K562 (cell line): ENCODE results near the gene CHRNB1. TPM values are rescaled to one million over a fixed set of nuclear protein-coding genes. Genes with fewer than 3 reads are reported as not detected.
A peak's percentile ranks its signal among the peaks of the same experiment; 100 is the strongest.

Experiments
- ATAC-seq: fragments of 200-7000 bp; cut with Tn5 transposase; 3 replicates; pipeline ENCODE4 v1.9.1; 2020; ENCODE audit warnings: moderate library complexity
- BruUV-seq: library from RNA; stranded (reverse); fragments of 400-500 nt; replicated peaks from 2 replicates; lab custom pipeline; 2021; lab: Mats Ljungman, UMichigan
- CTCF ChIA-PET: fragments of 300-600 bp; formaldehyde crosslinking; extraction: SDS; loops from one replicate; lab custom pipeline; 2021; ENCODE audit warnings: low intra/inter-chr PET ratio; lab: Yijun Ruan, JAX
- POLR2A ChIA-PET: fragments of 300-600, 350-650 bp; sonication (Branson Sonifier 250); formaldehyde crosslinking; extraction: SDS; loops from one replicate; lab custom pipeline; 2021; ENCODE audit warnings: antibody characterized with exemption, inconsistent platforms; lab: Yijun Ruan, JAX
- DNase-seq, 4 experiments: peaks; one replicate each; pipeline versions ENCODE4 v3.0.0 to v3.0.0-alpha.2; 2011 to 2018; ENCODE audit warnings: low spot score in 3 of 4, mixed read lengths in 3 of 4; ENCODE audit errors: extremely low read depth in 1 of 4
- FAIRE-seq: peaks from 2 replicates; lab custom pipeline; 2011; peaks lifted over from hg19 to GRCh38; lab: Jason Lieb, UNC
- H2AFZ ChIP-seq: 2 replicates; pipeline ENCODE4 v1.6.0; 2011; ENCODE audit warnings: low read depth, low read length, control low read depth, inconsistent platforms
- H3K27ac ChIP-seq: fragments of 200-600 bp; 3 replicates; pipeline ENCODE4 v1.8.0; 2011; ENCODE audit warnings: low read depth, mild to moderate bottlenecking, control low read depth, inconsistent platforms, low read length, moderate library complexity, mixed read lengths; ENCODE audit errors: extremely low read depth
- H3K27me3 ChIP-seq, 2 experiments: fragments of 300-600 bp in 1 of 2; 2 replicates in 1 of 2; 3 replicates in 1 of 2; pipeline versions ENCODE4 v1.6.0 to v1.8.0; 2011; ENCODE audit warnings: inconsistent platforms in 2 of 2, low read length in 2 of 2, mild to moderate bottlenecking in 1 of 2, mixed read lengths in 1 of 2, moderate library complexity in 1 of 2; ENCODE audit not compliant: control insufficient read depth in 2 of 2, insufficient read depth in 2 of 2
- H3K36me3 ChIP-seq: fragments of 300-600 bp; 3 replicates; pipeline ENCODE4 v1.8.0; 2011; ENCODE audit warnings: mild to moderate bottlenecking, low read length, inconsistent platforms; ENCODE audit not compliant: control insufficient read depth, insufficient read depth
- H3K4me1 ChIP-seq, 2 experiments: fragments of 200-600 bp in 1 of 2; replicated peaks in 1 of 2; 2 replicates in 1 of 2; 3 replicates in 1 of 2; pipeline versions ENCODE4 v1.5.1 to v1.8.0; 2011; ENCODE audit warnings: inconsistent platforms in 2 of 2, low read length in 2 of 2, mild to moderate bottlenecking in 1 of 2, mixed read lengths in 1 of 2, moderate library complexity in 1 of 2; ENCODE audit not compliant: control insufficient read depth in 2 of 2, insufficient read depth in 2 of 2
- H3K4me2 ChIP-seq: 2 replicates; pipeline ENCODE4 v1.6.1; 2011; ENCODE audit warnings: low read length, control low read depth, inconsistent platforms, mixed read lengths; ENCODE audit not compliant: insufficient read depth
- H3K4me3 ChIP-seq: fragments of 200-600 bp; sonication (generic), shearing (Covaris generic); 2 replicates; pipeline ENCODE4 v1.5.1; 2016; ENCODE audit warnings: control low read depth, inconsistent platforms
- H3K79me2 ChIP-seq: fragments of 200-600 bp; 3 replicates; pipeline ENCODE4 v1.8.0; 2011; ENCODE audit warnings: low read length, inconsistent platforms; ENCODE audit not compliant: control insufficient read depth, insufficient read depth
- H3K9ac ChIP-seq, 2 experiments: 2 replicates each; pipeline versions ENCODE4 v1.6.0 to v1.6.1; 2011; ENCODE audit warnings: low read depth in 2 of 2, low read length in 2 of 2, control low read depth in 1 of 2, inconsistent platforms in 1 of 2, mild to moderate bottlenecking in 1 of 2, mixed read lengths in 1 of 2; ENCODE audit not compliant: insufficient read depth in 1 of 2
- H3K9me1 ChIP-seq: one replicate; pipeline ENCODE4 v1.6.0; 2011; ENCODE audit warnings: inconsistent platforms, mild to moderate bottlenecking, low read length, moderate library complexity; ENCODE audit not compliant: control insufficient read depth, insufficient read depth
- H3K9me3 ChIP-seq: replicated peaks from 2 replicates; pipeline ENCODE4 v1.5.1; 2011; ENCODE audit warnings: low read depth, low read length, inconsistent platforms; ENCODE audit not compliant: control insufficient read depth, insufficient read depth
- H4K20me1 ChIP-seq: replicated peaks from 2 replicates; pipeline ENCODE4 v1.6.1; 2011; ENCODE audit warnings: low read length, inconsistent platforms, mixed read lengths; ENCODE audit not compliant: control insufficient read depth, insufficient read depth
- CTBP1 ChIP-seq: fragments of 450-650 bp; IDR thresholded peaks from 2 replicates; pipeline ENCODE4 v1.6.1; 2016; ENCODE audit warnings: borderline replicate concordance
- CXXC5 ChIP-seq: fragments of 250-450 bp; sonication (Bioruptor Pico); IDR thresholded peaks from 2 replicates; pipeline ENCODE4 v1.8.0; 2022; ENCODE audit warnings: inconsistent platforms, mild to moderate bottlenecking, moderate library complexity
- EGR1 ChIP-seq: fragments of 450-650 bp; conservative IDR thresholded peaks from 2 replicates; pipeline ENCODE4 v1.6.1; 2017; ENCODE audit warnings: mild to moderate bottlenecking
- HOXB6 ChIP-seq: fragments of 250-450 bp; sonication (Bioruptor Pico); IDR thresholded peaks from 2 replicates; pipeline ENCODE4 v1.5.1; 2022; ENCODE audit warnings: mild to moderate bottlenecking, borderline replicate concordance
- PCBP2 ChIP-seq: fragments of 200-400 bp; formaldehyde crosslinking; IDR thresholded peaks from 2 replicates; pipeline ENCODE4 v1.6.1; 2018; ENCODE audit warnings: low read length, low read depth, mild to moderate bottlenecking, moderate library complexity; ENCODE audit not compliant: poor library complexity, severe bottlenecking
- PHF8 ChIP-seq: fragments of 200-600 bp; sonication (generic); IDR thresholded peaks from 2 replicates; pipeline ENCODE4 v1.6.1; 2012; ENCODE audit warnings: mixed run types, mild to moderate bottlenecking, inconsistent platforms, low read length, moderate library complexity, borderline replicate concordance
- POLR2G ChIP-seq: fragments of 200-400 bp; formaldehyde crosslinking; IDR thresholded peaks from 2 replicates; pipeline ENCODE4 v1.6.1; 2017; ENCODE audit warnings: low read depth, mild to moderate bottlenecking, antibody characterized with exemption, low read length, moderate library complexity
- PYGO2 ChIP-seq: fragments of 450-650 bp; IDR thresholded peaks from 2 replicates; pipeline ENCODE4 v1.6.1; 2016; ENCODE audit warnings: mild to moderate bottlenecking, missing genetic modification characterization, moderate library complexity, missing compliant biosample characterization
- SPI1 ChIP-seq: IDR thresholded peaks from 2 replicates; pipeline ENCODE4 v1.6.1; 2011; ENCODE audit warnings: low read depth, low read length, control low read depth, borderline replicate concordance
- ZNF316 ChIP-seq: fragments of 450-650 bp; IDR thresholded peaks from 2 replicates; pipeline ENCODE4 v1.6.1; 2016
- ZNF778 ChIP-seq: fragments of 450-650 bp; formaldehyde crosslinking; IDR thresholded peaks from 2 replicates; pipeline ENCODE4 v1.4.0; 2020; ENCODE audit warnings: mild to moderate bottlenecking, moderate library complexity
- WGBS: fragments of 100-300 bp; shearing (Covaris generic); methylation state at CpG from one replicate; pipeline ENCODE4 v1.1.6; 2016; ENCODE audit warnings: low coverage, mixed read lengths; ENCODE audit not compliant: insufficient coverage; ENCODE audit errors: missing lambda C conversion rate; 5-methylcytosine and 5-hydroxymethylcytosine counted together
- in situ Hi-C: fragments of 300-500 bp; cut with MboI; formaldehyde crosslinking; loops from 4 replicates; pipeline ENCODE4 v1.15.0; 2018; ENCODE audit warnings: inconsistent platforms, mixed read lengths
- intact Hi-C: fragments of 100-400 bp; cut with micrococcal nuclease; formaldehyde crosslinking; loops from 2 replicates; pipeline ENCODE4 v1.14.2; 2022
- polyA plus RNA-seq, 8 experiments: library from polyadenylated mRNA; depleted of rRNA in 4 of 8; stranded (reverse) in 5 of 8; unstranded in 3 of 8; fragments of >200 nt; fragmentation: Nextera tagmentation in 2 of 8; fragmentation: Illumina TruSeq in 1 of 8; extraction: Ambion mirVana in 2 of 8; extraction: Trizol in 1 of 8; gene quantifications; 2 replicates each; pipeline versions ENCODE4 v1.2.1 to v1.2.3, GENCODE V29; 2011 to 2014; ENCODE audit warnings: inconsistent platforms in 1 of 8, missing spikeins in 1 of 8
- total RNA-seq, 7 experiments: library from RNA; depleted of rRNA in 6 of 7; stranded (reverse); fragments of >200 nt in 6 of 7; fragmentation: Illumina TruSeq in 2 of 7; extraction: Trizol in 2 of 7; gene quantifications; 2 replicates each; pipeline versions ENCODE4 v1.2.1 to v1.2.3, GENCODE V29; 2011 to 2021; ENCODE audit warnings: low replicate concordance in 1 of 7
- TF ChIP-seq, protein P1 (sequence below): sonication (generic); formaldehyde crosslinking; IDR thresholded peaks from 2 replicates; pipeline ENCODE4 v1.8.1; 2023; ENCODE audit warnings: mild to moderate bottlenecking, missing genetic modification reagents
- TF ChIP-seq, protein P2 (sequence below): fragments of 200-800 bp; sonication (Bioruptor generic); IDR thresholded peaks from 2 replicates; pipeline ENCODE4 v1.6.1; 2017; ENCODE audit warnings: missing genetic modification characterization, missing compliant biosample characterization
- TF ChIP-seq, protein P3 (sequence below), 2 experiments: IDR thresholded peaks; 2 replicates each; pipeline ENCODE4 v1.6.1; 2012; ENCODE audit warnings: improper control_type of control experiment in 2 of 2, low read depth in 2 of 2, low read length in 2 of 2, borderline replicate concordance in 1 of 2

Gene CHRNB1
- total and polyA plus RNA-seq, 9 of the 15 experiments (the other 6 are each of a cell fraction or from before 2014, with no cell fraction given) = 4.7 to 12.3 (median 6.8) TPM

DNA sequence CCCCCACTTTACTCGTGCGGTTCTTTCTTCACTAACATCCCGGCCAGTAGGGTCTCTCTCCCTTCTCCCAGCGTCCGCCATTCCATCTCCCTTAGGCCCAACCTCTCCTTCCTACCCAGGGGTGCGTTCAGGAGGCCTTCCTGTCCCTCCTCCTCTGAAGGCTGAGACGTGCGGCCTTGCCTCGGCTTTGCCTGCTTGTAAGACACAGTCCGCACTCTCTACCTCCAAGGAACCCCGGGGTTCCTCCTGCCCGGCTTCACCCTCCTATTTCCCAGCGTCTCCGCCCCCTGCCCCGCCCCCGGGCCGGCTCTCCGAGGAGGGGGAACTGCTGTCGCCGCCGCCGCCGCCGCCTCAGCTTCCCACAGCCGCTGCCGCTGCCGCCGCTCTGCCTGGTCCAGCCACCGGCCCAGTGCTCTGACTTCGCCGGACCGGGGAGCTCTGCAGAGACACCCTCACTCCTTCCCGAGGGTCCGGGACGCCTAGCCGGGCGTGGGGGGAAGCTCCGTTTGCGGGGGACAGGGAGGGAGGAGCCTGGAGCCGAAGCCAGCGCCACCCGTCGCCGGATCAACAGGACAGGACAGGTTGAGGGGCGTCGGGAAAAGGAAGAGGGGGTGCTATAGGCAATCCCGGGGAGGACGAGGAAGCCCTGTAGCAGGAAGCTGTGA is 6.8 kb upstream of the CHRNB1 start:
- Histone ChIP-seq H4K20me1 (no peaks in the 10 kb centered on the region), H3K79me2 (peaks cover 7% of the 10 kb centered on the region; the same call in 2 of the 3 replicates), H3K9ac (peak overlapping the region; percentile 68 to 92; a peak in 3 of 4 replicates), H3K4me1 (peaks cover 20 to 69% of the 10 kb centered on the region in 2 experiments; a peak in 4 of 5 replicates), H3K27me3 (no peaks in the 10 kb centered on the region), H3K9me1 (peaks cover 3% of the 10 kb centered on the region), H3K27ac (peak overlapping the region; percentile 62; the same call in 1 of the 3 replicates), H3K9me3 (no peaks in the 10 kb centered on the region), H3K36me3 (no peaks in the 10 kb centered on the region), H2AFZ (peak overlapping the region; percentile 89), H3K4me3 (peak overlapping the region; percentile 52), H3K4me2 (peak overlapping the region; percentile 76)
- BruUV-seq = no TSS peak
- ChIA-PET CTCF (no interaction called here), POLR2A (interaction anchor here (1.0 to 4.2 kb wide), 3 partner anchors 16 to 85 kb away, joined by 3 to 21 read pairs (median 3); partner anchors contain the start of gene POLR2A)
- peak; percentile 64 for ATAC-seq
- intact Hi-C loops = loop anchor here (5.0 kb wide), 2 partner anchors 36 to 44 kb away; partner anchors contain the start of genes POLR2A, SLC35G6 and TMEM256
- in situ Hi-C loops = no loop called here
- no peak for FAIRE-seq
- peak; percentile 53 to 74 (median 57) for DNase-seq
- WGBS = 20% methylated on average over 10 of the region's 48 CpGs
- TF ChIP-seq PCBP2 (no peak), PYGO2 (tag) (no peak), POLR2G (peak; percentile 63), HOXB6 (CRISPR knock-in tag) (no peak), CTBP1 (peak; percentile 30; the same call in 1 of the 2 replicates), PHF8 (peak; percentile 33; the same call in 1 of the 2 replicates), ZNF316 (0 out of 2 replicates have a peak, but pooled peaks have one; percentile 0), EGR1 (peak; percentile 49), SPI1 (no peak), CXXC5 (CRISPR knock-in tag) (0 out of 2 replicates have a peak, but pooled peaks have one; percentile 25), ZNF778 (CRISPR knock-in tag) (no peak)
- TF ChIP-seq, protein P1, sequence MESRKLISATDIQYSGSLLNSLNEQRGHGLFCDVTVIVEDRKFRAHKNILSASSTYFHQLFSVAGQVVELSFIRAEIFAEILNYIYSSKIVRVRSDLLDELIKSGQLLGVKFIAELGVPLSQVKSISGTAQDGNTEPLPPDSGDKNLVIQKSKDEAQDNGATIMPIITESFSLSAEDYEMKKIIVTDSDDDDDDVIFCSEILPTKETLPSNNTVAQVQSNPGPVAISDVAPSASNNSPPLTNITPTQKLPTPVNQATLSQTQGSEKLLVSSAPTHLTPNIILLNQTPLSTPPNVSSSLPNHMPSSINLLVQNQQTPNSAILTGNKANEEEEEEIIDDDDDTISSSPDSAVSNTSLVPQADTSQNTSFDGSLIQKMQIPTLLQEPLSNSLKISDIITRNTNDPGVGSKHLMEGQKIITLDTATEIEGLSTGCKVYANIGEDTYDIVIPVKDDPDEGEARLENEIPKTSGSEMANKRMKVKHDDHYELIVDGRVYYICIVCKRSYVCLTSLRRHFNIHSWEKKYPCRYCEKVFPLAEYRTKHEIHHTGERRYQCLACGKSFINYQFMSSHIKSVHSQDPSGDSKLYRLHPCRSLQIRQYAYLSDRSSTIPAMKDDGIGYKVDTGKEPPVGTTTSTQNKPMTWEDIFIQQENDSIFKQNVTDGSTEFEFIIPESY = peak; percentile 32; the same call in 1 of the 2 replicates
- TF ChIP-seq, protein P2, sequence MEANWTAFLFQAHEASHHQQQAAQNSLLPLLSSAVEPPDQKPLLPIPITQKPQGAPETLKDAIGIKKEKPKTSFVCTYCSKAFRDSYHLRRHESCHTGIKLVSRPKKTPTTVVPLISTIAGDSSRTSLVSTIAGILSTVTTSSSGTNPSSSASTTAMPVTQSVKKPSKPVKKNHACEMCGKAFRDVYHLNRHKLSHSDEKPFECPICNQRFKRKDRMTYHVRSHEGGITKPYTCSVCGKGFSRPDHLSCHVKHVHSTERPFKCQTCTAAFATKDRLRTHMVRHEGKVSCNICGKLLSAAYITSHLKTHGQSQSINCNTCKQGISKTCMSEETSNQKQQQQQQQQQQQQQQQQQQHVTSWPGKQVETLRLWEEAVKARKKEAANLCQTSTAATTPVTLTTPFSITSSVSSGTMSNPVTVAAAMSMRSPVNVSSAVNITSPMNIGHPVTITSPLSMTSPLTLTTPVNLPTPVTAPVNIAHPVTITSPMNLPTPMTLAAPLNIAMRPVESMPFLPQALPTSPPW (CRISPR knock-in tag) = peak; percentile 59; the same call in 1 of the 2 replicates
- TF ChIP-seq, protein P3, sequence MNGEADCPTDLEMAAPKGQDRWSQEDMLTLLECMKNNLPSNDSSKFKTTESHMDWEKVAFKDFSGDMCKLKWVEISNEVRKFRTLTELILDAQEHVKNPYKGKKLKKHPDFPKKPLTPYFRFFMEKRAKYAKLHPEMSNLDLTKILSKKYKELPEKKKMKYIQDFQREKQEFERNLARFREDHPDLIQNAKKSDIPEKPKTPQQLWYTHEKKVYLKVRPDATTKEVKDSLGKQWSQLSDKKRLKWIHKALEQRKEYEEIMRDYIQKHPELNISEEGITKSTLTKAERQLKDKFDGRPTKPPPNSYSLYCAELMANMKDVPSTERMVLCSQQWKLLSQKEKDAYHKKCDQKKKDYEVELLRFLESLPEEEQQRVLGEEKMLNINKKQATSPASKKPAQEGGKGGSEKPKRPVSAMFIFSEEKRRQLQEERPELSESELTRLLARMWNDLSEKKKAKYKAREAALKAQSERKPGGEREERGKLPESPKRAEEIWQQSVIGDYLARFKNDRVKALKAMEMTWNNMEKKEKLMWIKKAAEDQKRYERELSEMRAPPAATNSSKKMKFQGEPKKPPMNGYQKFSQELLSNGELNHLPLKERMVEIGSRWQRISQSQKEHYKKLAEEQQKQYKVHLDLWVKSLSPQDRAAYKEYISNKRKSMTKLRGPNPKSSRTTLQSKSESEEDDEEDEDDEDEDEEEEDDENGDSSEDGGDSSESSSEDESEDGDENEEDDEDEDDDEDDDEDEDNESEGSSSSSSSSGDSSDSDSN (IDR thresholded peaks at IDR 0.05; ENCODE audit: borderline replicate concordance in 1 of 2, low read depth in 2 of 2, low read length in 2 of 2) = 0 out of 4 replicates have a peak, but pooled peaks of 1 of the 2 experiments have one; percentile 4
